Stimulated activated CD8-positive, alpha-beta memory T cell treated with anti-CD3 and anti-CD28 coated beads, Interleukin-15, amount 100 ng/mL, for 24 hours (primary cell): ENCODE results near the gene C7orf57.
A peak's percentile ranks its signal among the peaks of the same experiment; 100 is the strongest.

Experiments used
- DNase-seq: peaks from one replicate; pipeline ENCODE4 v3.0.0-alpha.2; 2020; ENCODE audit warnings: low read depth

The C7orf57 gene

GRCh38 chr7:48109848-48110663 is 74.7 kb downstream of the C7orf57 start:
- peak; percentile 82 for DNase-seq

GRCh38 chr7:48110868-48111267 is 75.5 kb downstream of the C7orf57 start:
- DNase-seq: no peak
